ENCODE results near the gene MZT2A. TPM values are rescaled to one million over a fixed set of nuclear protein-coding genes. Genes with fewer than 3 reads are reported as not detected.
A peak's percentile ranks its signal among the peaks of the same experiment; 100 is the strongest.
"Not testable (repeated sequence)": the region's sequence is repeated elsewhere in the genome, so short reads cannot be mapped to it uniquely, and the experiment has no call there.

MZT2A gene, protein sequence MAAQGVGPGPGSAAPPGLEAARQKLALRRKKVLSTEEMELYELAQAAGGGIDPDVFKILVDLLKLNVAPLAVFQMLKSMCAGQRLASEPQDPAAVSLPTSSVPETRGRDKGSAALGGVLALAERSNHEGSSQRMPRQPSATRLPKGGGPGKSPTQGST
- total RNA-seq: 10 to 100 TPM; 24.9 to 46.2 (median 44.7) TPM

DNA sequence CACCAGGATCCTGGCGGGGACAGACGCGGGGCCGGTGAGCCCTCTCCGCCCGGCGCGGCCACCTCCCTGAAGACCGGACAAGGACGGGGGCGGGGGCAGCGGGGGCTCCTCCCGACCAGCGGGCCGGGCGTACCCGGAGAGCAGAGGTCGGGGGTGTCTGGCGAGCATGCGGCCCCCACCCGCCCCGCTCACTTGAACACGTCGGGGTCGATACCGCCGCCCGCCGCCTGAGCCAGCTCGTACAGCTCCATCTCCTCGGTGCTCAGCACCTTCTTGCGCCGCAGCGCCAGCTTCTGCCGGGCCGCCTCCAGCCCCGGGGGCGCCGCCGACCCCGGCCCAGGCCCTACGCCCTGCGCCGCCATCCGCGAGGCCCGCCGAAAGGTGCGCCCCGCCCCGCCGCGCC is at the start of gene MZT2A:
Gene MZT2A, minus strand, starts transcription at position 383 of the 403 bp plus-strand sequence. Its CDS starts 21 bp downstream, at position 362.
- H3K4me1 ChIP-seq: peaks cover 0 to 31% (median 6%) of the 10 kb centered on the region in 4 donors
- peak within 1 kb of the TSS; percentile 92 to 97 (median 94) for H3K27ac ChIP-seq
- not testable (repeated sequence) for H3K27me3 ChIP-seq, H3K36me3 ChIP-seq, H3K9me3 ChIP-seq
- peak in 1 of 3 donors; percentile 30 for DNase-seq
- peak within 1 kb of the TSS; percentile 81 to 95 (median 90) for H3K4me3 ChIP-seq
- TF ChIP-seq, protein P1, sequence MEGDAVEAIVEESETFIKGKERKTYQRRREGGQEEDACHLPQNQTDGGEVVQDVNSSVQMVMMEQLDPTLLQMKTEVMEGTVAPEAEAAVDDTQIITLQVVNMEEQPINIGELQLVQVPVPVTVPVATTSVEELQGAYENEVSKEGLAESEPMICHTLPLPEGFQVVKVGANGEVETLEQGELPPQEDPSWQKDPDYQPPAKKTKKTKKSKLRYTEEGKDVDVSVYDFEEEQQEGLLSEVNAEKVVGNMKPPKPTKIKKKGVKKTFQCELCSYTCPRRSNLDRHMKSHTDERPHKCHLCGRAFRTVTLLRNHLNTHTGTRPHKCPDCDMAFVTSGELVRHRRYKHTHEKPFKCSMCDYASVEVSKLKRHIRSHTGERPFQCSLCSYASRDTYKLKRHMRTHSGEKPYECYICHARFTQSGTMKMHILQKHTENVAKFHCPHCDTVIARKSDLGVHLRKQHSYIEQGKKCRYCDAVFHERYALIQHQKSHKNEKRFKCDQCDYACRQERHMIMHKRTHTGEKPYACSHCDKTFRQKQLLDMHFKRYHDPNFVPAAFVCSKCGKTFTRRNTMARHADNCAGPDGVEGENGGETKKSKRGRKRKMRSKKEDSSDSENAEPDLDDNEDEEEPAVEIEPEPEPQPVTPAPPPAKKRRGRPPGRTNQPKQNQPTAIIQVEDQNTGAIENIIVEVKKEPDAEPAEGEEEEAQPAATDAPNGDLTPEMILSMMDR (IDR thresholded peaks at IDR 0.05): peak in 1 of 6 experiments; percentile 55

DNA sequence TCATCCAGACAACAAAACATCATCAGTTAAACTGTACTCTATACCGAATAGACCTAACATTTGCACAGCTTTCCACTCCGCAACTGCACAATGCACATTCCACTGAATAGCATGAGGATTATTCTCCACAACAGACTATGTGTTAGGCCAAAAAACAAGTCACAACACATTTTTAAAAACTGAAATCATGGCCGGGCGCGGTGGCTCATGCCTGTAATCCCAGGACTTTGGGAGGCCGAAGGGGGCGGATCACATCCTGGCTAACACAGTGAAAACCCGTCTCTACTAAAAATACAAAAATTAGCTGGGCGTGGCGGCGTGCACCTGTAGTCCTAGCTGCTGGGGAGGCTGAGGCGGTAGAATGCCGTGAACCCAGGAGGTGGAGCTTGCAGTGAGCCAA is 46.7 kb upstream of the MZT2A start:
- H3K27ac ChIP-seq, H3K4me3 ChIP-seq, DNase-seq, H3K36me3 ChIP-seq, H3K4me1 ChIP-seq, H3K27me3 ChIP-seq, H3K9me3 ChIP-seq: not testable (repeated sequence)

DNA sequence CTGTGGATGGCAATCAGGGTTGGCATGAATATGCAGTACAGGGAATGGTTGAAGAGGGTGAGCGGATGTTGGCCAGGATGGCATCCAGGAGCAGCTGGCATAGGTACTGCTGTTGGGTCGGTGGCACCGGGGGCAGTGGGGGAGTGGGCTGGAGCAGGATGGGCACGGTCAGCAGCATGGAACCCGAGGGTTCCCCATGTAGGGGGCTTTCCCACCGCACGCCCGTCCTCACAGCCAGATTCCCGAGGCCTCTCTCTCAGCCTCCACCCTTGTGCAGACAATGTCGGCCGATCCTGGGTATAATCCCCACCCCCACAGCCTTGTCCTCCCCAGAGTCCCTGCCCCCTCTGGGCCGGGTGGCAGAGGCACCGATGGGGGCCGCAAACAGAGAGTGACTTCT is 44.6 kb upstream of the MZT2A start:
- not testable (repeated sequence) for H3K36me3 ChIP-seq, H3K27ac ChIP-seq, H3K4me1 ChIP-seq, H3K9me3 ChIP-seq, H3K27me3 ChIP-seq, H3K4me3 ChIP-seq
- DNase-seq: peak in 1 of 3 donors; percentile 24

DNA sequence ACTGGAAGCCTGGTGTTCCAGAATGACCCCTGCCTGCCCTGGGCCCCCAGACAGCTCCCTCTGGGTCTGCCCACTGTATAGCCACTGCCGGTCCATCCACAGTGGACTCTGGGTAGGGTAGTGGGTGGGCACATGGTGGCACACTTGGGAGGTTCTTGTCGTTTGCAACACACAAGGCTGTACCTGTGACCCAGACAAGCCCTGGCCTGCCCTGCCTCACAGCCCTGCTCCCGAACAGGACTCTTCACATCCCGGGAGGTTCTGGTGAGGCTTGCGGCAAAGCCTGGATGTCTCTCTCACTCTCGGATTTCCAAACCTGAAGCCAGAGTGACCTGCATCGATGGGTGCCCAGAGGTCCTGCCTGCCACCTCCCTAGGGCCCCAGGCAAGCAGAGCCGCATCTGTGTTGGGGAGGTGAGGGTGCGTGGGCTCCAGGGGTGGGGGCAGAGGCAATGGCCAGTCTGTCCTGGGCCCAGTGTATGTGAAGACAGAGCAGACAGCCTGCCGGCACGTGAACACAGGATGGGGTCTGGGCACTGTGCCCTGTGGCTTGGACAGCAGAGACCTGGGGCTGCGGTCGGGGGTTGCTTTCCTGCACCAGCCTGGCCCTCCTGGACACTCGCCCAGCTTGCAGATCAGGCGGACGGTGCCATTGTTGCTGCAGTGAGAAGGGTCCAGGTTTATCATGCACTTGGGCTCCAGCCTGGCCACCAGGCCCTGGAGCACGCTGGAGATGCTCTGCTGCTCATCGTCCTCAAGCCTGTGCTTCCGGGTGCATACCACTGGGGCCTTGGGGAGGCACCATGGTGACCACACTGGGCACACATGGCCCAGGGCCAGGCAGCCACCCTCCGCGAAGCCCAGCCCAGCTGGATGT is 44.0 kb upstream of the MZT2A start:
- H3K27ac ChIP-seq, H3K4me3 ChIP-seq: not testable (repeated sequence)
- DNase-seq: peak in 1 of 3 donors; percentile 39

DNA sequence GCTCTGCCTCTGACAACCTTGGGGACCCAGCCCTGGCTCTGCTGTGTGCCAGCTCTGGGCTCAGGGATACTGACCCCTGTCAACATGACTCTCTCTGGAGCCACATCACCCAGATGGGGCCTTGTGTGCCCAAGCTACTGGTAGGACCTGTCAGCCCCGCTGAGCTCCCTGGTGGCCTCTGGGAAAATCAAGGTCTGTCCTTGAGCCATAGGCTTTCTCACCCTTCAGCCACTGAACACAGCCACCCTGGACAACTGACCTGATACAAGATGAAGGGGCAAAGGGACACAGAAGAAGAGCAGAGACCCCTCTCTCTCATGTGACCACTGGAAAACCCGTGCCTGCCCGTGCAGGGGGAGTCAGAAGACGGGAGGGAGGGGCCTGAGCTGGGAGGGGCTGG is 43.3 kb upstream of the MZT2A start:
- no peaks in the 10 kb centered on the region for H3K36me3 ChIP-seq
- no peak for TF ChIP-seq POLR2A (IDR thresholded peaks at IDR 0.05)
- TF ChIP-seq, protein P1 (IDR thresholded peaks at IDR 0.05): no peak
- no peak for DNase-seq
- no peaks in the 10 kb centered on the region for H3K9me3 ChIP-seq
- H3K4me3 ChIP-seq: no peak overlapping the region
- no peaks in the 10 kb centered on the region for H3K4me1 ChIP-seq
- no peak overlapping the region for H3K27ac ChIP-seq
- no peaks in the 10 kb centered on the region for H3K27me3 ChIP-seq

More for the DNA sequence above, 44.0 kb upstream of the MZT2A start:
- not testable (repeated sequence) for H3K27me3 ChIP-seq, H3K4me1 ChIP-seq, H3K9me3 ChIP-seq, H3K36me3 ChIP-seq

DNA sequence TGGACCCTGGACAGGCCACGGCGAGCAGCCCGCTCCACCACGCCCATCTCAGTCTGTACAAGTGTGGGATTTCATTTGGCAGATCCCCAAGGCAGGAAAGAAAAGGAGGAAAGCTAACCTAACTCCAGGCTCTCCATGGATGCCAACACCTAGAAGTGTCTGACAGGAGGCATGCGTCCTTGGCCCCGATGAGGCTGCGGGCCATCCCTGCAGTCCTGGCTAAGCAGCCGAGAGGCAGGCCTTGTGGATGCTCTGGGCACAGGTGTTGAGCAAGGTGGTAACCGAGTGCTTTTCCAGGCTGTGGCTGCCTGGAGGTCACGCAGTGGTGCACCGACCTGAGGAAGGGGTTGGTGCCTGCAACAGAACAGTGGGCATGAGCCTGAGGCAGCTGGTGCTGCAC is 42.8 kb upstream of the MZT2A start:
- DNase-seq, H3K36me3 ChIP-seq, H3K27me3 ChIP-seq, H3K4me3 ChIP-seq, H3K9me3 ChIP-seq, H3K27ac ChIP-seq, H3K4me1 ChIP-seq: not testable (repeated sequence)

DNA sequence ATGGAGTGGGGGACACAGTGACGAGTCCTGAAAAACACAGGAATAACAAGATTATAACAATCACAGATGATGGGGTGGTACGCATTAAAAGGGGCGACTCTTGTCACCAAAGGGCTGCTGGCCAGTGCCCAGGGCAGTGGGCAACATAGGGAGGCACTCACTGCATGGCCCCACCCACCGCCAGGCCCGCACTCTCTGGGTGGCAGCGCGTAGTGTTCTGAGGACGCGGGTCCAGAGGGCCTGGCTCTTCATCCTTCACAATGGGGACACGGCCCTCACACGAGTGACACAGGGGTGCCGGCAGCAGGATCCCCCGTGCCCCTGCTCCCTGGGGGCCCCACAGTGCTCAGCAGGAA is 42.1 kb upstream of the MZT2A start:
- H3K4me3 ChIP-seq, H3K4me1 ChIP-seq, H3K9me3 ChIP-seq, H3K27me3 ChIP-seq, DNase-seq, H3K36me3 ChIP-seq, H3K27ac ChIP-seq: not testable (repeated sequence)

DNA sequence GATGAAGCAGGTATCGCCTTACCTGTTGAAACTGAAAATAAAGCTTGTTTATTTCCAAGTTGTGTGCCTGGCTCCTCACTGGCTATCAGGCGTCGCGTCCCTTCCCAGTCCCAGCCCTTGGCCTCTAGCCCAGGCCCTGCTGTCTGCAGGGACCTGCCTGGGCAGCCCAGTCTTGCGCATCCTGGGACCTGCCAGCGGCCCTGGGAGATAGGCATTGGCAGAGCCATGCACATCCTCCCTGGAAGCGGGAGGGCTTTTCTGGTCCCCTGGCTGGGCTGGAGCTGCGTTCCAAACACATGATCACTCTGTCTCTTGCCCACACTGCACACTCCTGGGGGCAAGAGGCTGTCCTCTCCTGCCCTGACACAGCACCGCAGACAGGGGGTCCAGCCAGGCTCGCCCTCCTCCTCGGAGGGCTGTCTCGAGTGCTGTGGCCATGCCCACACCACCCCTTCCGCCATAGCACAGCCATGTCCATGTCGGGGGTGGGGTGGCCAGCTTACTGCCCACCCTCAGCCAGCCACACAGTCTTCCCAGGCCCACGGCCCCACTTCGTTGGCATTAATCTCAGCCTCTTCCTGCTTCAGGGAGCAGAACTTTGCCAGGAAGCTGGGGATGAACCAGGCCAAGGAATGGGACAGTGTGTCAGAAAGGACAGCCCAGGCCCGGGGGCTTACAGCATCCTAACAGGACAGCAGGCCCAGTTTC is 41.6 kb upstream of the MZT2A start:
- H3K9me3 ChIP-seq, H3K4me3 ChIP-seq, H3K4me1 ChIP-seq, H3K27ac ChIP-seq, H3K36me3 ChIP-seq, H3K27me3 ChIP-seq: not testable (repeated sequence)
- DNase-seq: peak in 1 of 3 donors; percentile 29

DNA sequence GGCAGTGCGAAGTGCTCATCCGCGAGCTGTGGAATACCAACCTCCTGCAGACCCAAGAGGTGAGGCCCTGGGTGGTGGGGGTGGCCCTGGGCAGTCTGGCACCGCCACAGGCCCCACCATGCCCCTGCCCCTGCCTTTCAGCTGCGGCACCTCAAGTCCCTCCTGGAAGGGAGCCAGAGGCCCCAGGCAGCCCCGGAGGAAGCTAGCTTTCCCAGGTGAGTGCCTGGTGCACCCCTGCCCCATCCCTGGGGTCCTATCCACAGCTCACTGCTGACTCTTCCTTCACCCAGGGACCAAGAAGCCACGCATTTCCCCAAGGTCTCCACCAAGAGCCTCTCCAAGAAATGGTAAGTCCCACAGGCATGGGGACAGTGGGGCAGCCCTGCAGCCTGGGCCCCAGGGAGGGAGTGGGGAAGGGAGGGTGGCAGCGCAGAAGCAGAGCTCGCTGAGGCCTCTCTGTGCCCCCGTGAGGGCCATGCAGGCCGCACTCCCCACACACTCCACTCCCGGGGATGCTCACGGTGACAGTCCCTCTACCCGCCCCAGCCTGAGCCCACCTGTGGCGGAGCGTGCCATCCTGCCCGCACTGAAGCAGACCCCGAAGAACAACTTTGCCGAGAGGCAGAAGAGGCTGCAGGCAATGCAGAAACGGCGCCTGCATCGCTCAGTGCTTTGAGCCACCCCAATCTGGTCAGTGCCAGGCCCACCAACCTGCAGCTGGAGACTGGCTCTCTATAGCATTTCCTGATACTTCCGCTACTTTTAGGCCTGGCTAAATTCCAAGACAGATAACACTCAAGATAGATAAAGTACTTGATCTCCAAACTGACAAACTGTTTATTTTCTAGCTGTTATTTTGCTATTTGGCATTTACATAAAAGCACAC is 40.8 kb upstream of the MZT2A start:
- not testable (repeated sequence) for H3K27me3 ChIP-seq, H3K27ac ChIP-seq, DNase-seq, H3K9me3 ChIP-seq, H3K4me1 ChIP-seq, H3K4me3 ChIP-seq, H3K36me3 ChIP-seq

DNA sequence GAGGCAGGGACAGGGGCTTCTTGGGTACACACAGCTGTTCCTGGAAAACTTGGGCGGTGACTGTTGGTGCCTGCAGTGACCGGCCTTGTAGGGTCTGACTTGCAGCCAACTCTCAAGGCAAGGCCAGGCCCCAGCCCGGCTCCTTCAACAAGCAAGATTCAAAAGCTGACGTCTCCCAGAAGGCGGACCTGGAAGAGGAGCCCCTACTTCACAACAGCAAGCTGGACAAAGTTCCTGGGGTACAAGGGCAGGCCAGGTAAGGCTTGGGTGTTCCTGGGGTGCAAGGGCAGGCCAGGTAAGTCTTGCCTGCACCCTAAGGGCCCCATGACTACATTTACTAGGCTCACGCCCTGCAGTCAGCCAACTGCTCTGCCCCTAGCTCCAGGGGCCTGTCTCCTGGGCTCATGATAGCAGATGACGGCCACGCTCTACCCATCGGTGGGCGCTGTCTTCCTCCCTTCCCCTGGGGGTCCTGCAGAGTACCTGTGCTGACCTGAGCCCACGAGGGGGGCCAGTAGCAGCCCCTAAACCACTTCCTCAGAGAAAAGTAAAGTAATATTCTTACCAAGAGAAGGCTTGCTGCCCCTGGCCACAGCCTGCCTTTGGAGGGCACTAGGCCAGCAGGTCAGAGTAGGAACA is 39.5 kb upstream of the MZT2A start:
- not testable (repeated sequence) for H3K27me3 ChIP-seq, H3K4me3 ChIP-seq, H3K9me3 ChIP-seq, H3K36me3 ChIP-seq, H3K4me1 ChIP-seq, H3K27ac ChIP-seq, DNase-seq

DNA sequence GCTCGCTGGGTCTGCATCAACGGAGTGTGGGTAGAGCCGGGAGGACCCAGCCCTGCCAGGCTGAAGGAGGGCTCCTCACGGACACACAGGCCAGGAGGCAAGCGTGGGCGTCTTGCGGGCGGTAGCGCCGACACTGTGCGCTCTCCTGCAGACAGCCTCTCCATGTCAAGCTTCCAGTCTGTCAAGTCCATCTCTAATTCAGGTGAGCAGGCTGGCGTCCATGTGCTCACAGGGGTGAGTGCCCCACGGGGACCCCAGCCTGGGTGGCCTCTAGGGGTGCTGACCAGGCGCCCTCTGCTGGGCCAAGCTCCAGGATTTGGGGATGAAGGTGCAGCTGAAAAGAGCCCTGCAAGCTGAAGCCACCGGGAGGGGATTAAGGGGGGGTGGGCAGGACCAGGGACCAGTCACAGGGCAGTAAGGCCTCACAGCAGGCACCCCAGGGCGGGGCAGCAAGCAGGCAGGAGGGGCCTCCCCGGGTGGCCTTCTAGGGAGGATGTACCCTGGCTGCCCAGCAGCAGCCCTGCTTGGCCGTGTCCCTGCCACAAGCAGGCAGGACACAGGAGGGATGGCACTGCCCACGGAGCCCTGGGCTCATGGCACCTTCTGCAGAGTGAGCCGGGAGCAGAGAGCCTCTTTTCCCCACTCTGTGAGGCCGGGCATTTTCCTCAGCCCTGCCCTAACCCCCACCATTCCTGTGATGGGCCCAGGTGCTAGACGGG is 38.6 kb upstream of the MZT2A start:
- not testable (repeated sequence) for H3K9me3 ChIP-seq, H3K36me3 ChIP-seq, H3K4me3 ChIP-seq, H3K27ac ChIP-seq, H3K4me1 ChIP-seq, H3K27me3 ChIP-seq
- DNase-seq: peak in 2 of 3 donors; percentile 24 to 40

All from Peyer's patch (tissue), 4 donors.